ENCODE results near the gene TNFRSF17. TPM values are rescaled to one million over a fixed set of nuclear protein-coding genes. Genes with fewer than 3 reads are reported as not detected.
"Not testable (repeated sequence)": the region's sequence is repeated elsewhere in the genome, so short reads cannot be mapped to it uniquely, and the experiment has no call there.

TNFRSF17 gene
- total RNA-seq, 1 donor from 2014 or later: 0.41 TPM

DNA sequence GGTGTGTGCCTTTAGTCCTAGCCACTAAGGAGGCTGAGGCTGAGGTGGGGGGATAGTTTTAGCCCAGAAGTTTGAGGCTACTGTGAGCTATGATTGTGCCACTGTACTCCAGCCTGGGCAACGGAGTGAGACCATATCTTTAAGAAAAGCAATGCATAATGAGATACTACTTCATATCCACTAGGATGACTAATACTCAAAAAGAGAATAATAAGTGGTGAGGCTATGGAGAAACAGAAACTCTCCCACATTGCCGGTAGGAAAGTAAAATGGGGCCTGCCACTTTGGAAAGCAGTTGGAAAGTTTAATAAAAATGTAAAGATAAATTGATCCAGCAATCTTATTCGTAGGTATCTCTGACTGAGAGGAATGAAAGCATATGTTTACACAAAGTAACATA is 18.6 kb upstream of the TNFRSF17 start:
- TF ChIP-seq, protein P1, sequence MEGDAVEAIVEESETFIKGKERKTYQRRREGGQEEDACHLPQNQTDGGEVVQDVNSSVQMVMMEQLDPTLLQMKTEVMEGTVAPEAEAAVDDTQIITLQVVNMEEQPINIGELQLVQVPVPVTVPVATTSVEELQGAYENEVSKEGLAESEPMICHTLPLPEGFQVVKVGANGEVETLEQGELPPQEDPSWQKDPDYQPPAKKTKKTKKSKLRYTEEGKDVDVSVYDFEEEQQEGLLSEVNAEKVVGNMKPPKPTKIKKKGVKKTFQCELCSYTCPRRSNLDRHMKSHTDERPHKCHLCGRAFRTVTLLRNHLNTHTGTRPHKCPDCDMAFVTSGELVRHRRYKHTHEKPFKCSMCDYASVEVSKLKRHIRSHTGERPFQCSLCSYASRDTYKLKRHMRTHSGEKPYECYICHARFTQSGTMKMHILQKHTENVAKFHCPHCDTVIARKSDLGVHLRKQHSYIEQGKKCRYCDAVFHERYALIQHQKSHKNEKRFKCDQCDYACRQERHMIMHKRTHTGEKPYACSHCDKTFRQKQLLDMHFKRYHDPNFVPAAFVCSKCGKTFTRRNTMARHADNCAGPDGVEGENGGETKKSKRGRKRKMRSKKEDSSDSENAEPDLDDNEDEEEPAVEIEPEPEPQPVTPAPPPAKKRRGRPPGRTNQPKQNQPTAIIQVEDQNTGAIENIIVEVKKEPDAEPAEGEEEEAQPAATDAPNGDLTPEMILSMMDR (IDR thresholded peaks at IDR 0.05): no peak
- no peak for ATAC-seq
- Histone ChIP-seq H3K36me3 (no peaks in the 10 kb centered on the region), H3K4me3 (no peak overlapping the region), H3K27ac (no peak overlapping the region), H3K9me3 (no peaks in the 10 kb centered on the region), H3K27me3 (no peaks in the 10 kb centered on the region), H3K4me1 (no peaks in the 10 kb centered on the region)
- DNase-seq: no peak
- intact Hi-C loops (cut with DNase I): no loop called here

DNA sequence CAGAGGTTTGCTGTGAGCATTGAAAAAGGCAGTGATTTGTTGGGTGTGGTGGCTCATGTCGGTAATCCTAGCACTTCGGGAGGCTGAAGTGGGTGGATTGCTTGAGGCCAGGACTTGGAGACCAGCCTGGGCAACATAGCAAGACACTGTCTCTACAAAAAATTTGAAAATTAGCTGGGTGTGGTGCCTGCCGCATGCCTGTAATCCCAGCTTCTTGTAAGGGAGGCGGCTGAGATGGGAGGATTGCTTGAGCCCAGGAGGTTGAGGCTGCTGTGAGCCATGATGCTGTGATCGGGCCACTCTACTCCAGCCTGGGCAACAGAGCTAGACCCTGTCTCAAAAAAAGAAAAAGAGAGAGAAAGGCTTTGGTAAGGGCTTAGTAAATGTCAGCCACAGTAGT is 16.2 kb upstream of the TNFRSF17 start:
- intact Hi-C loops (cut with DNase I): no loop called here
- TF ChIP-seq, protein P1 (IDR thresholded peaks at IDR 0.05): no peak
- no peaks in the 10 kb centered on the region for H3K9me3 ChIP-seq
- no peak for ATAC-seq
- H3K4me1 ChIP-seq: no peaks in the 10 kb centered on the region
- no peak for DNase-seq
- H3K36me3 ChIP-seq: no peaks in the 10 kb centered on the region
- no peaks in the 10 kb centered on the region for H3K27me3 ChIP-seq
- no peak overlapping the region for H3K27ac ChIP-seq
- no peak overlapping the region for H3K4me3 ChIP-seq

DNA sequence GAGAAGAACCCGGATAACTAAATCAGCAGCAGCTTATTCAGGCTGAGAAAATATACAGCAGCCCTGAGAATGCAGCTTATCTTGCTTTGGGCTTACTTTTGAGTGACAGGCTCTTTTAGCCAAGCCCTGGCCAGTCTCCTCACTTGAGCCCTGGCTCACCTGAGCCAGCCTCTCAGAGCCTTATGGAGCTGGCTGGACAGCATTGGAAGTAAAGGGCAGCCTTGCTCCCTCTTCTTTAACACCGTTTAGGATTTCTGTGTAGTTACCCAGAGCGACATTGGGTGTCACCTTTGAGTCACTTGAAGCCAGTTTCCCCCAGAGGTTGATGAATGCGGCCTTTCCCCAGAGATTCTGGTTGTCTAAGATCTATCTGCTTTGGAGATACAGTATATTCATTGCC is 15.5 kb upstream of the TNFRSF17 start:
- no peaks in the 10 kb centered on the region for H3K9me3 ChIP-seq
- no peak overlapping the region for H3K27ac ChIP-seq
- ATAC-seq (peak; percentile 98), DNase-seq (peak; percentile 68)
- no peak overlapping the region for H3K4me3 ChIP-seq
- no peaks in the 10 kb centered on the region for H3K4me1 ChIP-seq
- intact Hi-C loops (cut with DNase I): no loop called here
- no peaks in the 10 kb centered on the region for H3K36me3 ChIP-seq
- no peaks in the 10 kb centered on the region for H3K27me3 ChIP-seq
- TF ChIP-seq, protein P1 (IDR thresholded peaks at IDR 0.05): peak; percentile 47

DNA sequence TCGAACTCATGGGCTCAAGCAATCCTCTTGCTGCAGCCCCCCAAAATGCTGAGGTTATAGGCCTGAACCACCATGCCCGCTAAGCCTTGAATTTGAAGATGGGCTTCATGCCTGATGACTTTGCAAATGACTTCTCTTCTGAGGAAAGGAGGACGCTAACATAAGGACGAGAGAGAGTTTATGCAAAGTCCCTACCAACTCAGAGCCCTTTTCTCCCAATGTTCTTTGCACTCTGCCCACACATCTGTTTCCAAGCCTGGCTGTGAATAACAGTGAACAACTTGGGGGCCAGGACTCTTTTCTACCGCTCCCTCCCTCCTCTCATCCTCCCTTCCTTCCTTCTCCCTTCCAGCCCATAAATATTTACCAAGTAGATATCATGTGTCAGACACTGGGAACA is 14.6 kb upstream of the TNFRSF17 start:
- no peaks in the 10 kb centered on the region for H3K9me3 ChIP-seq
- no peak overlapping the region for H3K27ac ChIP-seq
- TF ChIP-seq, protein P1 (IDR thresholded peaks at IDR 0.05): no peak
- H3K4me1 ChIP-seq: no peaks in the 10 kb centered on the region
- no peaks in the 10 kb centered on the region for H3K27me3 ChIP-seq
- DNase-seq (no peak), ATAC-seq (no peak)
- no peaks in the 10 kb centered on the region for H3K36me3 ChIP-seq
- H3K4me3 ChIP-seq: no peak overlapping the region
- intact Hi-C loops (cut with DNase I): no loop called here

DNA sequence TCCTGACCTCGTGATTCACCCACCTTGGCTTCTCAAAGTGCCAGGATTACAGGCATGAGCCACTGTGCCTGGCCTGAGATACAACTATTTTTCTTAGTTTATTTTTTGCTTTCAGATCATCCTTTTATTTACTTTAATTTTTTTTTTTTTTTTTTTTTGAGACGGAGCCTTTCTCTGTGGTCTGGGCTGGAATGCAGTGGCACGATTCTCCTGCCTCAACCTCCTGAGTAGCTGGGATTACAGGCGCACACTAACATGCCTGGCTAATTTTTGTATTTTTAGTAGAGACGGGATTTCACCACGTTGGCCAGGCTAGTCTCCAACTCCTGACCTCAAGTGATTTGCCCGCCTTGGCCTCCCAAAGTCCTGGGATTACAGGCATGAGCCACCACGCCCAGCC is 11.4 kb upstream of the TNFRSF17 start:
- intact Hi-C loops (cut with DNase I); H3K27ac ChIP-seq; DNase-seq; H3K36me3 ChIP-seq; H3K4me1 ChIP-seq; ATAC-seq; H3K27me3 ChIP-seq; H3K4me3 ChIP-seq; H3K9me3 ChIP-seq: not testable (repeated sequence)

DNA sequence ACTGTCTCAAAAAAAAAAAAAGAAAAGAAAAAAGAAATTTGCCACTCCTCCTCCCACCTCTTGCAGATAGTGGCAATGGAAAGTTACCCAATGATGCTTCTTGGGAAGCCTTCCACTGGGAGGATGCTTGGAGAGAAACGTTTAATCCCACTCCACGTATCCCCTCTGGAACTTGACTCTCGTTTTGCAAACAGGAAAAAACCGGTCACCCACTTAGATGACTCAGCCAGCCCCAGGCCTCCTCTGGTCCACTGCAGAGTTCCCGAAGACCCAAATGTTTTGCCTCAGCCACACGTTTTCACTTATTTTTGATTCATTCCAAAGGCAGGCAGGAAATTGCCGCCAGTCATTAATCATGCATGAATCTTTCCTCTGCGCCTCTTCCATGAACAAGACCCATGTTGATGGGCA is 9.3 kb upstream of the TNFRSF17 start:
- no peak for DNase-seq
- no peaks in the 10 kb centered on the region for H3K36me3 ChIP-seq
- no peak overlapping the region for H3K4me3 ChIP-seq
- H3K4me1 ChIP-seq: no peaks in the 10 kb centered on the region
- TF ChIP-seq, protein P1 (IDR thresholded peaks at IDR 0.05): no peak
- intact Hi-C loops (cut with DNase I): no loop called here
- H3K27me3 ChIP-seq: no peaks in the 10 kb centered on the region
- no peak for ATAC-seq
- H3K27ac ChIP-seq: no peak overlapping the region
- no peaks in the 10 kb centered on the region for H3K9me3 ChIP-seq
